K562 (cell line): ENCODE data around the gene NCAM2. TPM values are rescaled to one million over a fixed set of nuclear protein-coding genes. Genes with fewer than 3 reads are reported as not detected.
A peak's percentile ranks its signal among the peaks of the same experiment; 100 is the strongest.

Experiments
- ATAC-seq: fragments of 200-7000 bp; cut with Tn5 transposase; 3 replicates; pipeline ENCODE4 v1.9.1; 2020; ENCODE audit warnings: moderate library complexity
- BruUV-seq: library from RNA; stranded (reverse); fragments of 400-500 nt; replicated peaks from 2 replicates; lab custom pipeline; 2021; lab: Mats Ljungman, UMichigan
- CTCF ChIA-PET: fragments of 300-600 bp; formaldehyde crosslinking; extraction: SDS; loops from one replicate; lab custom pipeline; 2021; ENCODE audit warnings: low intra/inter-chr PET ratio; lab: Yijun Ruan, JAX
- POLR2A ChIA-PET: fragments of 300-600, 350-650 bp; sonication (Branson Sonifier 250); formaldehyde crosslinking; extraction: SDS; loops from one replicate; lab custom pipeline; 2021; ENCODE audit warnings: antibody characterized with exemption, inconsistent platforms; lab: Yijun Ruan, JAX
- DNase-seq, 4 experiments: peaks; one replicate each; pipeline versions ENCODE4 v3.0.0 to v3.0.0-alpha.2; 2011 to 2018; ENCODE audit warnings: low spot score in 3 of 4, mixed read lengths in 3 of 4; ENCODE audit errors: extremely low read depth in 1 of 4
- FAIRE-seq: peaks from 2 replicates; lab custom pipeline; 2011; peaks lifted over from hg19 to GRCh38; lab: Jason Lieb, UNC
- H2AFZ ChIP-seq: 2 replicates; pipeline ENCODE4 v1.6.0; 2011; ENCODE audit warnings: low read depth, low read length, control low read depth, inconsistent platforms
- H3K27ac ChIP-seq: fragments of 200-600 bp; 3 replicates; pipeline ENCODE4 v1.8.0; 2011; ENCODE audit warnings: low read depth, mild to moderate bottlenecking, control low read depth, inconsistent platforms, low read length, moderate library complexity, mixed read lengths; ENCODE audit errors: extremely low read depth
- H3K27me3 ChIP-seq, 2 experiments: fragments of 300-600 bp in 1 of 2; 2 replicates in 1 of 2; 3 replicates in 1 of 2; pipeline versions ENCODE4 v1.6.0 to v1.8.0; 2011; ENCODE audit warnings: inconsistent platforms in 2 of 2, low read length in 2 of 2, mild to moderate bottlenecking in 1 of 2, mixed read lengths in 1 of 2, moderate library complexity in 1 of 2; ENCODE audit not compliant: control insufficient read depth in 2 of 2, insufficient read depth in 2 of 2
- H3K36me3 ChIP-seq: fragments of 300-600 bp; 3 replicates; pipeline ENCODE4 v1.8.0; 2011; ENCODE audit warnings: mild to moderate bottlenecking, low read length, inconsistent platforms; ENCODE audit not compliant: control insufficient read depth, insufficient read depth
- H3K4me1 ChIP-seq, 2 experiments: fragments of 200-600 bp in 1 of 2; replicated peaks in 1 of 2; 2 replicates in 1 of 2; 3 replicates in 1 of 2; pipeline versions ENCODE4 v1.5.1 to v1.8.0; 2011; ENCODE audit warnings: inconsistent platforms in 2 of 2, low read length in 2 of 2, mild to moderate bottlenecking in 1 of 2, mixed read lengths in 1 of 2, moderate library complexity in 1 of 2; ENCODE audit not compliant: control insufficient read depth in 2 of 2, insufficient read depth in 2 of 2
- H3K4me2 ChIP-seq: 2 replicates; pipeline ENCODE4 v1.6.1; 2011; ENCODE audit warnings: low read length, control low read depth, inconsistent platforms, mixed read lengths; ENCODE audit not compliant: insufficient read depth
- H3K4me3 ChIP-seq: fragments of 200-600 bp; sonication (generic), shearing (Covaris generic); 2 replicates; pipeline ENCODE4 v1.5.1; 2016; ENCODE audit warnings: control low read depth, inconsistent platforms
- H3K79me2 ChIP-seq: fragments of 200-600 bp; 3 replicates; pipeline ENCODE4 v1.8.0; 2011; ENCODE audit warnings: low read length, inconsistent platforms; ENCODE audit not compliant: control insufficient read depth, insufficient read depth
- H3K9ac ChIP-seq, 2 experiments: 2 replicates each; pipeline versions ENCODE4 v1.6.0 to v1.6.1; 2011; ENCODE audit warnings: low read depth in 2 of 2, low read length in 2 of 2, control low read depth in 1 of 2, inconsistent platforms in 1 of 2, mild to moderate bottlenecking in 1 of 2, mixed read lengths in 1 of 2; ENCODE audit not compliant: insufficient read depth in 1 of 2
- H3K9me1 ChIP-seq: one replicate; pipeline ENCODE4 v1.6.0; 2011; ENCODE audit warnings: inconsistent platforms, mild to moderate bottlenecking, low read length, moderate library complexity; ENCODE audit not compliant: control insufficient read depth, insufficient read depth
- H3K9me3 ChIP-seq: replicated peaks from 2 replicates; pipeline ENCODE4 v1.5.1; 2011; ENCODE audit warnings: low read depth, low read length, inconsistent platforms; ENCODE audit not compliant: control insufficient read depth, insufficient read depth
- H4K20me1 ChIP-seq: replicated peaks from 2 replicates; pipeline ENCODE4 v1.6.1; 2011; ENCODE audit warnings: low read length, inconsistent platforms, mixed read lengths; ENCODE audit not compliant: control insufficient read depth, insufficient read depth
- NCOA2 ChIP-seq, 2 experiments: fragments of 450-650 bp; IDR thresholded peaks; 2 replicates each; pipeline ENCODE4 v1.6.1; 2018; ENCODE audit warnings: mild to moderate bottlenecking in 2 of 2, moderate library complexity in 1 of 2; ENCODE audit not compliant: partially characterized antibody in 2 of 2
- NR2C2 ChIP-seq, 2 experiments: fragments of 200-800 bp in 1 of 2; sonication (Bioruptor generic) in 1 of 2; sonication (generic) in 1 of 2; formaldehyde crosslinking in 1 of 2; IDR thresholded peaks; 2 replicates each; pipeline versions ENCODE4 v1.6.1 to v1.8.0; 2016 to 2022; ENCODE audit warnings: mild to moderate bottlenecking in 1 of 2, missing compliant biosample characterization in 1 of 2, missing genetic modification characterization in 1 of 2, missing genetic modification reagents in 1 of 2
- SMARCA5 ChIP-seq: fragments of 450-650 bp; IDR thresholded peaks from 2 replicates; pipeline ENCODE4 v1.6.1; 2016
- TCF3 ChIP-seq: sonication (generic); formaldehyde crosslinking; IDR thresholded peaks from 2 replicates; pipeline ENCODE4 v1.4.0; 2020; ENCODE audit warnings: mild to moderate bottlenecking, missing genetic modification reagents
- U2AF2 ChIP-seq: fragments of 200-400 bp; formaldehyde crosslinking; optimal IDR thresholded peaks from 2 replicates; pipeline ENCODE3; 2017; ENCODE audit warnings: low read depth, mild to moderate bottlenecking, low read length
- WHSC1 ChIP-seq: IDR thresholded peaks from one replicate; pipeline ENCODE4 v1.6.1; 2012; ENCODE audit warnings: low read length, control low read depth, inconsistent platforms
- ZNF436 ChIP-seq: fragments of 250-450, 450-650 bp; sonication (Bioruptor Pico); formaldehyde crosslinking; IDR thresholded peaks from 2 replicates; pipeline ENCODE4 v1.7.0; 2020; ENCODE audit warnings: mild to moderate bottlenecking
- ZNF644 ChIP-seq: fragments of 200-800 bp; sonication (Bioruptor generic); IDR thresholded peaks from 2 replicates; pipeline ENCODE4 v1.6.1; 2016; ENCODE audit warnings: low read depth, missing genetic modification characterization, missing compliant biosample characterization
- ZNF699 ChIP-seq: fragments of 250-450 bp; sonication (Bioruptor Pico); IDR thresholded peaks from 2 replicates; pipeline ENCODE4 v1.8.0; 2021; ENCODE audit warnings: mild to moderate bottlenecking, moderate library complexity; ENCODE audit not compliant: insufficient replicate concordance
- WGBS: fragments of 100-300 bp; shearing (Covaris generic); methylation state at CpG from one replicate; pipeline ENCODE4 v1.1.6; 2016; ENCODE audit warnings: low coverage, mixed read lengths; ENCODE audit not compliant: insufficient coverage; ENCODE audit errors: missing lambda C conversion rate; 5-methylcytosine and 5-hydroxymethylcytosine counted together
- in situ Hi-C: fragments of 300-500 bp; cut with MboI; formaldehyde crosslinking; loops from 4 replicates; pipeline ENCODE4 v1.15.0; 2018; ENCODE audit warnings: inconsistent platforms, mixed read lengths
- intact Hi-C: fragments of 100-400 bp; cut with micrococcal nuclease; formaldehyde crosslinking; loops from 2 replicates; pipeline ENCODE4 v1.14.2; 2022
- polyA plus RNA-seq, 8 experiments: library from polyadenylated mRNA; depleted of rRNA in 4 of 8; stranded (reverse) in 5 of 8; unstranded in 3 of 8; fragments of >200 nt; fragmentation: Nextera tagmentation in 2 of 8; fragmentation: Illumina TruSeq in 1 of 8; extraction: Ambion mirVana in 2 of 8; extraction: Trizol in 1 of 8; gene quantifications; 2 replicates each; pipeline versions ENCODE4 v1.2.1 to v1.2.3, GENCODE V29; 2011 to 2014; ENCODE audit warnings: inconsistent platforms in 1 of 8, missing spikeins in 1 of 8
- total RNA-seq, 7 experiments: library from RNA; depleted of rRNA in 6 of 7; stranded (reverse); fragments of >200 nt in 6 of 7; fragmentation: Illumina TruSeq in 2 of 7; extraction: Trizol in 2 of 7; gene quantifications; 2 replicates each; pipeline versions ENCODE4 v1.2.1 to v1.2.3, GENCODE V29; 2011 to 2021; ENCODE audit warnings: low replicate concordance in 1 of 7
- TF ChIP-seq, protein P1 (sequence below): fragments of 450-650 bp; conservative IDR thresholded peaks from 2 replicates; pipeline ENCODE4 v1.6.1; 2016; ENCODE audit warnings: missing genetic modification characterization, low read depth, mild to moderate bottlenecking, missing compliant biosample characterization, moderate library complexity
- TF ChIP-seq, protein P2 (sequence below): fragments of 450-650 bp; formaldehyde crosslinking; IDR thresholded peaks from 2 replicates; pipeline ENCODE4 v1.4.0; 2020; ENCODE audit warnings: mild to moderate bottlenecking
- TF ChIP-seq, protein P3 (sequence below): sonication (generic); formaldehyde crosslinking; IDR thresholded peaks from 2 replicates; pipeline ENCODE4 v1.8.0; 2023; ENCODE audit warnings: mild to moderate bottlenecking, missing genetic modification reagents
- TF ChIP-seq, protein P4 (sequence below): fragments of 450-650 bp; formaldehyde crosslinking; conservative IDR thresholded peaks from 2 replicates; pipeline ENCODE4 v1.4.0; 2022; ENCODE audit warnings: mild to moderate bottlenecking, missing genetic modification characterization
- TF ChIP-seq, protein P5 (sequence below): conservative IDR thresholded peaks from 2 replicates; pipeline ENCODE4 v1.6.1; 2011; ENCODE audit warnings: low read depth, mild to moderate bottlenecking, low read length; ENCODE audit not compliant: control insufficient read depth

The NCAM2 gene
- total and polyA plus RNA-seq, 9 of the 15 experiments (the other 6 are each of a cell fraction or from before 2014, with no cell fraction given): 14.0 to 58.2 (median 27.8) TPM

DNA sequence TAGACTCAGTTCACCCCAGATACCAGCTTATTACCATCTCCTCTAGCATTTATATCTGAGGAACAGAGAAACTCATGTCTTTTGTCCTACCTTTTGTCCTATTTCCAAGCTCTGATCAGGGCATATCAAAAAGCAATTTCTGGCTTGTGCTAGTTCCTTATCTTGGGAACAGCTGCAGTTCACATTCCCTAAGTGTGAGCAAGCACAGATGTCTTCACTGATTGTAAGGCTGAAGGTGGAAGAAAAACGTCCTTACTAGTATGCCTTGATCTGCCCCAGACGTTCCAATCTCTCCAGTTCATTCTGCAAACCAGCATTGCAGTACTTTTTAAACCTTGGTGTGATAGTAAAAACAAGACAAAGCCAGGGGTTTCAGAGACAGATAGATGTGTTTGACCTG, 139.8 kb downstream of the NCAM2 start:
- no peaks in the 10 kb centered on the region; a peak in 1 of 5 replicates for H3K4me1 ChIP-seq
- WGBS: 5% methylated on average over 2 of the region's 2 CpGs
- no peaks in the 10 kb centered on the region for H3K27me3 ChIP-seq
- ATAC-seq: peak; percentile 27
- FAIRE-seq: peak; percentile 37
- no peaks in the 10 kb centered on the region for H3K9me1 ChIP-seq
- H3K36me3 ChIP-seq: peaks cover 36% of the 10 kb centered on the region
- no peak overlapping the region for H2AFZ ChIP-seq
- intact Hi-C loops: no loop called here
- in situ Hi-C loops: no loop called here
- H3K79me2 ChIP-seq: peaks cover 44% of the 10 kb centered on the region
- no peaks in the 10 kb centered on the region; the same call in 1 of the 2 replicates for H3K9me3 ChIP-seq
- H3K27ac ChIP-seq: no peak overlapping the region
- no peak overlapping the region for H3K4me3 ChIP-seq
- peak in 1 of 4 experiments; percentile 27 for DNase-seq
- BruUV-seq: no TSS peak
- H4K20me1 ChIP-seq: no peaks in the 10 kb centered on the region
- no peak overlapping the region for H3K4me2 ChIP-seq
- H3K9ac ChIP-seq: no peak overlapping the region
- ChIA-PET POLR2A (no interaction called here), CTCF (no interaction called here)
- TF ChIP-seq SMARCA5 (no peak), ZNF699 (CRISPR knock-in tag) (no peak), WHSC1 (no peak), U2AF2 (no peak), ZNF436 (CRISPR knock-in tag) (no peak), TCF3 (peak; percentile 55), ZNF644 (tag) (no peak), NR2C2 (CRISPR knock-in tag; IDR thresholded peaks at IDR 0.05) (no peak), NR2C2 (tag; IDR thresholded peaks at IDR 0.05) (no peak), NCOA2 (IDR thresholded peaks at IDR 0.05; ENCODE audit: partially characterized antibody in 2 of 2) (no peak)
- TF ChIP-seq, protein P1, sequence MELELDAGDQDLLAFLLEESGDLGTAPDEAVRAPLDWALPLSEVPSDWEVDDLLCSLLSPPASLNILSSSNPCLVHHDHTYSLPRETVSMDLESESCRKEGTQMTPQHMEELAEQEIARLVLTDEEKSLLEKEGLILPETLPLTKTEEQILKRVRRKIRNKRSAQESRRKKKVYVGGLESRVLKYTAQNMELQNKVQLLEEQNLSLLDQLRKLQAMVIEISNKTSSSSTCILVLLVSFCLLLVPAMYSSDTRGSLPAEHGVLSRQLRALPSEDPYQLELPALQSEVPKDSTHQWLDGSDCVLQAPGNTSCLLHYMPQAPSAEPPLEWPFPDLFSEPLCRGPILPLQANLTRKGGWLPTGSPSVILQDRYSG (tag): no peak
- TF ChIP-seq, protein P2, sequence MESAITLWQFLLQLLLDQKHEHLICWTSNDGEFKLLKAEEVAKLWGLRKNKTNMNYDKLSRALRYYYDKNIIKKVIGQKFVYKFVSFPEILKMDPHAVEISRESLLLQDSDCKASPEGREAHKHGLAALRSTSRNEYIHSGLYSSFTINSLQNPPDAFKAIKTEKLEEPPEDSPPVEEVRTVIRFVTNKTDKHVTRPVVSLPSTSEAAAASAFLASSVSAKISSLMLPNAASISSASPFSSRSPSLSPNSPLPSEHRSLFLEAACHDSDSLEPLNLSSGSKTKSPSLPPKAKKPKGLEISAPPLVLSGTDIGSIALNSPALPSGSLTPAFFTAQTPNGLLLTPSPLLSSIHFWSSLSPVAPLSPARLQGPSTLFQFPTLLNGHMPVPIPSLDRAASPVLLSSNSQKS (CRISPR knock-in tag): no peak
- TF ChIP-seq, protein P3, sequence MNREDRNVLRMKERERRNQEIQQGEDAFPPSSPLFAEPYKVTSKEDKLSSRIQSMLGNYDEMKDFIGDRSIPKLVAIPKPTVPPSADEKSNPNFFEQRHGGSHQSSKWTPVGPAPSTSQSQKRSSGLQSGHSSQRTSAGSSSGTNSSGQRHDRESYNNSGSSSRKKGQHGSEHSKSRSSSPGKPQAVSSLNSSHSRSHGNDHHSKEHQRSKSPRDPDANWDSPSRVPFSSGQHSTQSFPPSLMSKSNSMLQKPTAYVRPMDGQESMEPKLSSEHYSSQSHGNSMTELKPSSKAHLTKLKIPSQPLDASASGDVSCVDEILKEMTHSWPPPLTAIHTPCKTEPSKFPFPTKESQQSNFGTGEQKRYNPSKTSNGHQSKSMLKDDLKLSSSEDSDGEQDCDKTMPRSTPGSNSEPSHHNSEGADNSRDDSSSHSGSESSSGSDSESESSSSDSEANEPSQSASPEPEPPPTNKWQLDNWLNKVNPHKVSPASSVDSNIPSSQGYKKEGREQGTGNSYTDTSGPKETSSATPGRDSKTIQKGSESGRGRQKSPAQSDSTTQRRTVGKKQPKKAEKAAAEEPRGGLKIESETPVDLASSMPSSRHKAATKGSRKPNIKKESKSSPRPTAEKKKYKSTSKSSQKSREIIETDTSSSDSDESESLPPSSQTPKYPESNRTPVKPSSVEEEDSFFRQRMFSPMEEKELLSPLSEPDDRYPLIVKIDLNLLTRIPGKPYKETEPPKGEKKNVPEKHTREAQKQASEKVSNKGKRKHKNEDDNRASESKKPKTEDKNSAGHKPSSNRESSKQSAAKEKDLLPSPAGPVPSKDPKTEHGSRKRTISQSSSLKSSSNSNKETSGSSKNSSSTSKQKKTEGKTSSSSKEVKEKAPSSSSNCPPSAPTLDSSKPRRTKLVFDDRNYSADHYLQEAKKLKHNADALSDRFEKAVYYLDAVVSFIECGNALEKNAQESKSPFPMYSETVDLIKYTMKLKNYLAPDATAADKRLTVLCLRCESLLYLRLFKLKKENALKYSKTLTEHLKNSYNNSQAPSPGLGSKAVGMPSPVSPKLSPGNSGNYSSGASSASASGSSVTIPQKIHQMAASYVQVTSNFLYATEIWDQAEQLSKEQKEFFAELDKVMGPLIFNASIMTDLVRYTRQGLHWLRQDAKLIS (CRISPR knock-in tag): no peak
- TF ChIP-seq, protein P4, sequence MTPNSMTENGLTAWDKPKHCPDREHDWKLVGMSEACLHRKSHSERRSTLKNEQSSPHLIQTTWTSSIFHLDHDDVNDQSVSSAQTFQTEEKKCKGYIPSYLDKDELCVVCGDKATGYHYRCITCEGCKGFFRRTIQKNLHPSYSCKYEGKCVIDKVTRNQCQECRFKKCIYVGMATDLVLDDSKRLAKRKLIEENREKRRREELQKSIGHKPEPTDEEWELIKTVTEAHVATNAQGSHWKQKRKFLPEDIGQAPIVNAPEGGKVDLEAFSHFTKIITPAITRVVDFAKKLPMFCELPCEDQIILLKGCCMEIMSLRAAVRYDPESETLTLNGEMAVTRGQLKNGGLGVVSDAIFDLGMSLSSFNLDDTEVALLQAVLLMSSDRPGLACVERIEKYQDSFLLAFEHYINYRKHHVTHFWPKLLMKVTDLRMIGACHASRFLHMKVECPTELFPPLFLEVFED: no peak
- TF ChIP-seq, protein P5, sequence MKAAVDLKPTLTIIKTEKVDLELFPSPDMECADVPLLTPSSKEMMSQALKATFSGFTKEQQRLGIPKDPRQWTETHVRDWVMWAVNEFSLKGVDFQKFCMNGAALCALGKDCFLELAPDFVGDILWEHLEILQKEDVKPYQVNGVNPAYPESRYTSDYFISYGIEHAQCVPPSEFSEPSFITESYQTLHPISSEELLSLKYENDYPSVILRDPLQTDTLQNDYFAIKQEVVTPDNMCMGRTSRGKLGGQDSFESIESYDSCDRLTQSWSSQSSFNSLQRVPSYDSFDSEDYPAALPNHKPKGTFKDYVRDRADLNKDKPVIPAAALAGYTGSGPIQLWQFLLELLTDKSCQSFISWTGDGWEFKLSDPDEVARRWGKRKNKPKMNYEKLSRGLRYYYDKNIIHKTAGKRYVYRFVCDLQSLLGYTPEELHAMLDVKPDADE: no peak
